OCI-LY1 (cell line): ENCODE measurements around the gene FGA.

Source experiments
- H2AFZ ChIP-seq: fragments of 200-600 bp; sonication (generic), shearing (Covaris generic); 2 replicates; pipeline ENCODE4 v1.6.0; 2014; ENCODE audit warnings: antibody characterized with exemption, mild to moderate bottlenecking, low read length
- H3F3A ChIP-seq: fragments of 200-600 bp; sonication (generic), shearing (Covaris generic); 2 replicates; pipeline ENCODE4 v1.6.0; 2014; ENCODE audit warnings: mild to moderate bottlenecking, antibody characterized with exemption, low read length, moderate library complexity; ENCODE audit not compliant: insufficient read depth
- H3K27ac ChIP-seq: fragments of 200-600 bp; sonication (generic); 2 replicates; pipeline ENCODE4 v1.5.1; 2014; ENCODE audit warnings: low read length, mixed run types, mild to moderate bottlenecking, low read depth; ENCODE audit not compliant: poor library complexity, severe bottlenecking
- H3K27me3 ChIP-seq: fragments of 200-600 bp; sonication (generic); 2 replicates; pipeline ENCODE4 v1.6.0; 2014; ENCODE audit warnings: antibody characterized with exemption, mild to moderate bottlenecking, low read length, moderate library complexity; ENCODE audit not compliant: insufficient read depth
- H3K36me3 ChIP-seq: fragments of 200-600 bp; sonication (generic); 2 replicates; pipeline ENCODE4 v1.6.1; 2014; ENCODE audit warnings: mild to moderate bottlenecking, antibody characterized with exemption, low read length, moderate library complexity, mixed read lengths; ENCODE audit not compliant: insufficient read depth
- H3K4me1 ChIP-seq: fragments of 200-600 bp; sonication (generic); 2 replicates; pipeline ENCODE4 v1.5.1; 2014; ENCODE audit warnings: mild to moderate bottlenecking, low read length, moderate library complexity; ENCODE audit not compliant: insufficient read depth, severe bottlenecking
- H3K4me2 ChIP-seq: fragments of 200-600 bp; sonication (generic), shearing (Covaris generic); 2 replicates; pipeline ENCODE4 v1.6.1; 2014; ENCODE audit warnings: low read length
- H3K4me3 ChIP-seq: fragments of 200-600 bp; sonication (generic); 2 replicates; pipeline ENCODE4 v1.5.1; 2014; ENCODE audit warnings: low read length, low read depth, mild to moderate bottlenecking, mixed read lengths; ENCODE audit not compliant: poor library complexity, severe bottlenecking
- H3K79me2 ChIP-seq: fragments of 200-600 bp; shearing (Covaris generic); 2 replicates; pipeline ENCODE4 v1.6.1; 2016; ENCODE audit warnings: mixed run types, low read length, mixed read lengths; ENCODE audit not compliant: insufficient read depth
- H3K9ac ChIP-seq: fragments of 200-600 bp; sonication (generic), shearing (Covaris generic); 2 replicates; pipeline ENCODE4 v1.6.1; 2014; ENCODE audit warnings: mild to moderate bottlenecking, low read length, mixed read lengths
- H3K9me2 ChIP-seq: fragments of 200-600 bp; sonication (generic), shearing (Covaris generic); 2 replicates; pipeline ENCODE4 v1.6.1; 2014; ENCODE audit warnings: low read depth, mild to moderate bottlenecking, low read length, mixed read lengths
- H3K9me3 ChIP-seq: fragments of 200-600 bp; shearing (Covaris generic); 2 replicates; pipeline ENCODE4 v1.6.1; 2014; ENCODE audit warnings: low read length, mixed read lengths
- H4K20me1 ChIP-seq: fragments of 200-600 bp; sonication (generic), shearing (Covaris generic); 2 replicates; pipeline ENCODE4 v1.6.0; 2016; ENCODE audit warnings: mild to moderate bottlenecking, low read length; ENCODE audit not compliant: insufficient read depth
- EZH2 ChIP-seq: fragments of 200-600 bp; sonication (generic), shearing (Covaris generic); IDR thresholded peaks from 2 replicates; pipeline ENCODE4 v1.8.0; 2017; ENCODE audit warnings: borderline replicate concordance, mixed run types, mild to moderate bottlenecking, antibody characterized with exemption, low read length, moderate library complexity, mixed read lengths
- TF ChIP-seq, protein P1 (sequence below): fragments of 200-600 bp; sonication (generic), shearing (Covaris generic); IDR thresholded peaks from 2 replicates; pipeline ENCODE4 v1.5.1; 2017; ENCODE audit warnings: mild to moderate bottlenecking, antibody characterized with exemption, low read length, moderate library complexity, mixed read lengths

Gene FGA

DNA sequence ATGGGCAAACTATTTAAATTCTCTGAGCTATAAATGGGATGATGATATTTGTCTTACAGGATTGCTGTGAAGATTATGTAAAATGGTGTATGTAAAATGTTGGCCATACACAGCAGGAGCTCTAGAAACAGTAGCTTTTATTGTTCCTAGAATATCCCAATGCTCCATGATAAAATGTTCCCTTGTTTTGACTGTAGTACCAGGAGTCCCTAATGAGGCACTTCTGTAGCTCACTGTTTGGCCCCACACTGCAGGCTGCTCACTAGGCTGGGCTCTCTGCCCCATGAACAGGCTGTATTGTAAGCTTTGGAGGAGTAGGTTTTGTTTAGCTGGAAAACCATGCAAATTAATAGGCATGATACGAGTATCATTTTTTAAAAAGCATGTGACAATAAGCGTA lies 3.3 kb upstream of the FGA start:
- no peak overlapping the region for H3K4me2 ChIP-seq
- no peak overlapping the region for H3K27ac ChIP-seq
- H3K4me1 ChIP-seq = no peaks in the 10 kb centered on the region
- H3K36me3 ChIP-seq = no peaks in the 10 kb centered on the region
- no peaks in the 10 kb centered on the region for H4K20me1 ChIP-seq
- no peak for TF ChIP-seq EZH2
- TF ChIP-seq, protein P1, sequence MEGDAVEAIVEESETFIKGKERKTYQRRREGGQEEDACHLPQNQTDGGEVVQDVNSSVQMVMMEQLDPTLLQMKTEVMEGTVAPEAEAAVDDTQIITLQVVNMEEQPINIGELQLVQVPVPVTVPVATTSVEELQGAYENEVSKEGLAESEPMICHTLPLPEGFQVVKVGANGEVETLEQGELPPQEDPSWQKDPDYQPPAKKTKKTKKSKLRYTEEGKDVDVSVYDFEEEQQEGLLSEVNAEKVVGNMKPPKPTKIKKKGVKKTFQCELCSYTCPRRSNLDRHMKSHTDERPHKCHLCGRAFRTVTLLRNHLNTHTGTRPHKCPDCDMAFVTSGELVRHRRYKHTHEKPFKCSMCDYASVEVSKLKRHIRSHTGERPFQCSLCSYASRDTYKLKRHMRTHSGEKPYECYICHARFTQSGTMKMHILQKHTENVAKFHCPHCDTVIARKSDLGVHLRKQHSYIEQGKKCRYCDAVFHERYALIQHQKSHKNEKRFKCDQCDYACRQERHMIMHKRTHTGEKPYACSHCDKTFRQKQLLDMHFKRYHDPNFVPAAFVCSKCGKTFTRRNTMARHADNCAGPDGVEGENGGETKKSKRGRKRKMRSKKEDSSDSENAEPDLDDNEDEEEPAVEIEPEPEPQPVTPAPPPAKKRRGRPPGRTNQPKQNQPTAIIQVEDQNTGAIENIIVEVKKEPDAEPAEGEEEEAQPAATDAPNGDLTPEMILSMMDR = no peak
- H2AFZ ChIP-seq = no peak overlapping the region
- no peak overlapping the region for H3K4me3 ChIP-seq
- no peaks in the 10 kb centered on the region for H3K9me3 ChIP-seq
- no peaks in the 10 kb centered on the region for H3K79me2 ChIP-seq
- H3K27me3 ChIP-seq = no peaks in the 10 kb centered on the region
- H3K9ac ChIP-seq = no peak overlapping the region
- no peaks in the 10 kb centered on the region for H3K9me2 ChIP-seq
- H3F3A ChIP-seq = no peaks in the 10 kb centered on the region

- no peak overlapping the region for H3K27ac ChIP-seq
- no peak overlapping the region for H3K4me2 ChIP-seq
- no peaks in the 10 kb centered on the region for H3F3A ChIP-seq
- H3K9me2 ChIP-seq = no peaks in the 10 kb centered on the region
- H2AFZ ChIP-seq = no peak overlapping the region
- H3K4me1 ChIP-seq = no peaks in the 10 kb centered on the region
- no peaks in the 10 kb centered on the region for H3K27me3 ChIP-seq
- no peak overlapping the region for H3K4me3 ChIP-seq
- no peaks in the 10 kb centered on the region for H3K36me3 ChIP-seq
- no peak for TF ChIP-seq EZH2
- TF ChIP-seq, protein P1 = no peak
- no peaks in the 10 kb centered on the region for H3K9me3 ChIP-seq
- H3K9ac ChIP-seq = no peak overlapping the region
- no peaks in the 10 kb centered on the region for H3K79me2 ChIP-seq
- H4K20me1 ChIP-seq = no peaks in the 10 kb centered on the region
Observed at GRCh38 chr4:154591890-154592289, 1.3 kb upstream of the FGA start.

GRCh38 chr4:154589296-154590197 lies 995 bp downstream of the FGA start:
- Histone ChIP-seq H3F3A (no peaks in the 10 kb centered on the region), H3K36me3 (no peaks in the 10 kb centered on the region), H3K9me2 (no peaks in the 10 kb centered on the region), H3K4me3 (no peak overlapping the region), H3K4me2 (no peak overlapping the region), H2AFZ (no peak overlapping the region), H3K9me3 (no peaks in the 10 kb centered on the region), H3K27ac (no peak overlapping the region), H3K9ac (no peak overlapping the region), H4K20me1 (no peaks in the 10 kb centered on the region), H3K4me1 (no peaks in the 10 kb centered on the region), H3K79me2 (no peaks in the 10 kb centered on the region), H3K27me3 (no peaks in the 10 kb centered on the region)
- no peak for TF ChIP-seq EZH2
- TF ChIP-seq, protein P1 = no peak
